OCI-LY1 (cell line): Measurements from ENCODE around the gene RPL5.

Experiments used
- H2AFZ ChIP-seq: fragments of 200-600 bp; sonication (generic), shearing (Covaris generic); 2 replicates; pipeline ENCODE4 v1.6.0; 2014; ENCODE audit warnings: antibody characterized with exemption, mild to moderate bottlenecking, low read length
- H3F3A ChIP-seq: fragments of 200-600 bp; sonication (generic), shearing (Covaris generic); 2 replicates; pipeline ENCODE4 v1.6.0; 2014; ENCODE audit warnings: mild to moderate bottlenecking, antibody characterized with exemption, low read length, moderate library complexity; ENCODE audit not compliant: insufficient read depth
- H3K27ac ChIP-seq: fragments of 200-600 bp; sonication (generic); 2 replicates; pipeline ENCODE4 v1.5.1; 2014; ENCODE audit warnings: low read length, mixed run types, mild to moderate bottlenecking, low read depth; ENCODE audit not compliant: poor library complexity, severe bottlenecking
- H3K27me3 ChIP-seq: fragments of 200-600 bp; sonication (generic); 2 replicates; pipeline ENCODE4 v1.6.0; 2014; ENCODE audit warnings: antibody characterized with exemption, mild to moderate bottlenecking, low read length, moderate library complexity; ENCODE audit not compliant: insufficient read depth
- H3K36me3 ChIP-seq: fragments of 200-600 bp; sonication (generic); 2 replicates; pipeline ENCODE4 v1.6.1; 2014; ENCODE audit warnings: mild to moderate bottlenecking, antibody characterized with exemption, low read length, moderate library complexity, mixed read lengths; ENCODE audit not compliant: insufficient read depth
- H3K4me1 ChIP-seq: fragments of 200-600 bp; sonication (generic); 2 replicates; pipeline ENCODE4 v1.5.1; 2014; ENCODE audit warnings: mild to moderate bottlenecking, low read length, moderate library complexity; ENCODE audit not compliant: insufficient read depth, severe bottlenecking
- H3K4me2 ChIP-seq: fragments of 200-600 bp; sonication (generic), shearing (Covaris generic); 2 replicates; pipeline ENCODE4 v1.6.1; 2014; ENCODE audit warnings: low read length
- H3K4me3 ChIP-seq: fragments of 200-600 bp; sonication (generic); 2 replicates; pipeline ENCODE4 v1.5.1; 2014; ENCODE audit warnings: low read length, low read depth, mild to moderate bottlenecking, mixed read lengths; ENCODE audit not compliant: poor library complexity, severe bottlenecking
- H3K79me2 ChIP-seq: fragments of 200-600 bp; shearing (Covaris generic); 2 replicates; pipeline ENCODE4 v1.6.1; 2016; ENCODE audit warnings: mixed run types, low read length, mixed read lengths; ENCODE audit not compliant: insufficient read depth
- H3K9ac ChIP-seq: fragments of 200-600 bp; sonication (generic), shearing (Covaris generic); 2 replicates; pipeline ENCODE4 v1.6.1; 2014; ENCODE audit warnings: mild to moderate bottlenecking, low read length, mixed read lengths
- H3K9me2 ChIP-seq: fragments of 200-600 bp; sonication (generic), shearing (Covaris generic); 2 replicates; pipeline ENCODE4 v1.6.1; 2014; ENCODE audit warnings: low read depth, mild to moderate bottlenecking, low read length, mixed read lengths
- H3K9me3 ChIP-seq: fragments of 200-600 bp; shearing (Covaris generic); 2 replicates; pipeline ENCODE4 v1.6.1; 2014; ENCODE audit warnings: low read length, mixed read lengths
- H4K20me1 ChIP-seq: fragments of 200-600 bp; sonication (generic), shearing (Covaris generic); 2 replicates; pipeline ENCODE4 v1.6.0; 2016; ENCODE audit warnings: mild to moderate bottlenecking, low read length; ENCODE audit not compliant: insufficient read depth
- CTCF ChIP-seq: fragments of 200-600 bp; sonication (generic), shearing (Covaris generic); IDR thresholded peaks from 2 replicates; pipeline ENCODE4 v1.5.1; 2017; ENCODE audit warnings: mild to moderate bottlenecking, antibody characterized with exemption, low read length, moderate library complexity, mixed read lengths
- EZH2 ChIP-seq: fragments of 200-600 bp; sonication (generic), shearing (Covaris generic); IDR thresholded peaks from 2 replicates; pipeline ENCODE4 v1.8.0; 2017; ENCODE audit warnings: borderline replicate concordance, mixed run types, mild to moderate bottlenecking, antibody characterized with exemption, low read length, moderate library complexity, mixed read lengths

RPL5 gene

GRCh38 chr1:92877792-92878191 is 46.0 kb downstream of the RPL5 start:
- peaks cover 2% of the 10 kb centered on the region for H3K9me3 ChIP-seq
- no peak for TF ChIP-seq EZH2
- no peak for TF ChIP-seq CTCF
- H3K36me3 ChIP-seq = peaks cover 35% of the 10 kb centered on the region
- no peaks in the 10 kb centered on the region for H4K20me1 ChIP-seq
- H3K9ac ChIP-seq = no peak overlapping the region; the same call in 1 of the 2 replicates
- no peaks in the 10 kb centered on the region for H3F3A ChIP-seq
- H3K27me3 ChIP-seq = no peaks in the 10 kb centered on the region
- H3K79me2 ChIP-seq = peaks cover 38% of the 10 kb centered on the region
- H3K27ac ChIP-seq = peak overlapping the region; percentile 80
- H3K9me2 ChIP-seq = no peaks in the 10 kb centered on the region
- H3K4me3 ChIP-seq = peak overlapping the region; percentile 15
- no peak overlapping the region for H2AFZ ChIP-seq
- H3K4me2 ChIP-seq = peak overlapping the region; percentile 45
- H3K4me1 ChIP-seq = peaks cover 36% of the 10 kb centered on the region

- Histone ChIP-seq H4K20me1 (no peaks in the 10 kb centered on the region), H3K27ac (peak overlapping the region; percentile 32), H3K9ac (no peak overlapping the region), H3F3A (no peaks in the 10 kb centered on the region), H3K4me1 (peaks cover 46% of the 10 kb centered on the region), H3K79me2 (peaks cover 47% of the 10 kb centered on the region), H3K9me2 (no peaks in the 10 kb centered on the region), H3K36me3 (peaks cover 19% of the 10 kb centered on the region), H3K27me3 (no peaks in the 10 kb centered on the region), H3K4me2 (no peak overlapping the region), H2AFZ (no peak overlapping the region), H3K4me3 (no peak overlapping the region), H3K9me3 (no peaks in the 10 kb centered on the region)
- no peak for TF ChIP-seq CTCF
- no peak for TF ChIP-seq EZH2
These were observed 47.6 kb downstream of the RPL5 start for GRCh38 chr1:92879316-92879968.

GRCh38 chr1:92881391-92881790 is 49.6 kb downstream of the RPL5 start:
- H3K9me2 ChIP-seq = no peaks in the 10 kb centered on the region
- H3K27me3 ChIP-seq = no peaks in the 10 kb centered on the region
- H3K27ac ChIP-seq = no peak overlapping the region
- no peak overlapping the region for H2AFZ ChIP-seq
- no peaks in the 10 kb centered on the region for H4K20me1 ChIP-seq
- H3F3A ChIP-seq = no peaks in the 10 kb centered on the region
- peaks cover 59% of the 10 kb centered on the region for H3K79me2 ChIP-seq
- H3K9ac ChIP-seq = no peak overlapping the region
- no peaks in the 10 kb centered on the region for H3K9me3 ChIP-seq
- no peak overlapping the region for H3K4me3 ChIP-seq
- peaks cover 46% of the 10 kb centered on the region for H3K4me1 ChIP-seq
- no peak overlapping the region for H3K4me2 ChIP-seq
- no peak for TF ChIP-seq CTCF
- no peak for TF ChIP-seq EZH2
- peaks cover 2% of the 10 kb centered on the region for H3K36me3 ChIP-seq
